SK-N-MC (cell line): ENCODE results near the gene DDX6.

Experiments
- EZH2 ChIP-seq: fragments of 200-600 bp; sonication (generic); IDR thresholded peaks from one replicate; pipeline ENCODE4 v1.6.1; 2017; ENCODE audit warnings: antibody characterized with exemption
- FOXP2 ChIP-seq: optimal IDR thresholded peaks from 2 replicates; pipeline ENCODE3; 2011; ENCODE audit warnings: mild to moderate bottlenecking, moderate library complexity; ENCODE audit not compliant: insufficient read depth; ENCODE audit errors: extremely low read length, control extremely low read depth
- POLR2AphosphoS5 ChIP-seq: IDR thresholded peaks from 2 replicates; pipeline ENCODE4 v1.6.1; 2012; ENCODE audit warnings: mild to moderate bottlenecking, low read depth, low read length, borderline replicate concordance

- TF ChIP-seq POLR2AphosphoS5 (no peak), EZH2 (no peak), FOXP2 (no peak)
Measured at GRCh38 chr11:118699506-118700220, 91.3 kb downstream of the DDX6 start.
